SK-N-SH treated with all-trans-retinoic acid at 6 μM for 48 hours (cell line): ENCODE measurements around the gene LONP2.

Experiments
- ATAC-seq: fragments of 200-7000 bp; cut with Tn5 transposase; 3 replicates; pipeline ENCODE4 v1.9.1; 2020; ENCODE audit warnings: mild to moderate bottlenecking, moderate library complexity
- BACH2 ChIP-seq: fragments of 250-450 bp; sonication (Bioruptor Pico); IDR thresholded peaks from 2 replicates; pipeline ENCODE4 v1.9.0; 2021; ENCODE audit warnings: mild to moderate bottlenecking, borderline replicate concordance
- CSDC2 ChIP-seq: fragments of 250-450 bp; sonication (Bioruptor Pico); IDR thresholded peaks from 2 replicates; pipeline ENCODE4 v1.5.0; 2020; ENCODE audit warnings: mild to moderate bottlenecking, moderate library complexity
- CSRNP3 ChIP-seq: fragments of 250-450 bp; sonication (Bioruptor Pico); IDR thresholded peaks from 2 replicates; pipeline ENCODE4 v1.5.1; 2021; ENCODE audit warnings: mild to moderate bottlenecking, moderate library complexity
- ISL1 ChIP-seq: fragments of 250-450 bp; sonication (Bioruptor Pico); IDR thresholded peaks from 2 replicates; pipeline ENCODE4 v2.1.2; 2022; ENCODE audit warnings: mild to moderate bottlenecking, moderate library complexity
- PPARA ChIP-seq: fragments of 250-450 bp; sonication (Bioruptor Pico); IDR thresholded peaks from 2 replicates; pipeline ENCODE4 v1.5.0; 2020; ENCODE audit warnings: mild to moderate bottlenecking, borderline replicate concordance
- RARB ChIP-seq: fragments of 250-450 bp; sonication (Bioruptor Pico); IDR thresholded peaks from 2 replicates; pipeline ENCODE4 v1.8.0; 2021; ENCODE audit warnings: mild to moderate bottlenecking, moderate library complexity
- SNAI2 ChIP-seq: fragments of 250-450 bp; sonication (Bioruptor Pico); IDR thresholded peaks from 2 replicates; pipeline ENCODE4 v1.5.0; 2020; ENCODE audit warnings: mild to moderate bottlenecking, moderate library complexity
- TCF4 ChIP-seq: fragments of 250-450 bp; sonication (Bioruptor Pico); IDR thresholded peaks from 2 replicates; pipeline ENCODE4 v1.8.0; 2021; ENCODE audit warnings: mild to moderate bottlenecking, moderate library complexity, borderline replicate concordance
- TOX ChIP-seq: fragments of 250-450 bp; sonication (Bioruptor Pico); IDR thresholded peaks from 2 replicates; pipeline ENCODE4 v1.8.0; 2021; ENCODE audit warnings: mild to moderate bottlenecking, moderate library complexity, borderline replicate concordance
- TSHZ2 ChIP-seq: fragments of 250-450 bp; sonication (Bioruptor Pico); IDR thresholded peaks from 2 replicates; pipeline ENCODE4 v1.5.0; 2020; ENCODE audit warnings: mild to moderate bottlenecking, moderate library complexity
- ZC3H10 ChIP-seq: fragments of 250-450 bp; sonication (Bioruptor Pico); IDR thresholded peaks from 2 replicates; pipeline ENCODE4 v1.5.1; 2021; ENCODE audit warnings: mild to moderate bottlenecking, moderate library complexity
- ZFP3 ChIP-seq: fragments of 250-450 bp; sonication (Bioruptor Pico); IDR thresholded peaks from 2 replicates; pipeline ENCODE4 v1.5.0; 2020; ENCODE audit warnings: mild to moderate bottlenecking, moderate library complexity
- ZFP30 ChIP-seq: fragments of 450-650 bp; formaldehyde crosslinking; IDR thresholded peaks from 2 replicates; pipeline ENCODE4 v1.5.0; 2022; ENCODE audit warnings: mild to moderate bottlenecking, moderate library complexity
- ZNF565 ChIP-seq: fragments of 450-650 bp; formaldehyde crosslinking; conservative IDR thresholded peaks from 2 replicates; pipeline ENCODE4 v1.5.0; 2020; ENCODE audit warnings: low read depth, mild to moderate bottlenecking, moderate library complexity
- ZNF70 ChIP-seq: fragments of 450-650 bp; formaldehyde crosslinking; IDR thresholded peaks from 2 replicates; pipeline ENCODE4 v1.5.0; 2020; ENCODE audit warnings: mild to moderate bottlenecking, moderate library complexity
- ZNF8 ChIP-seq: fragments of 450-650 bp; formaldehyde crosslinking; IDR thresholded peaks from 2 replicates; pipeline ENCODE4 v1.5.0; 2020; ENCODE audit warnings: mild to moderate bottlenecking, moderate library complexity
- TF ChIP-seq, protein P1 (sequence below): fragments of 250-450 bp; sonication (Bioruptor Pico); IDR thresholded peaks from 2 replicates; pipeline ENCODE4 v1.8.0; 2020; ENCODE audit warnings: mild to moderate bottlenecking, moderate library complexity, borderline replicate concordance
- TF ChIP-seq, protein P2 (sequence below): fragments of 250-450 bp; sonication (Bioruptor Pico); IDR thresholded peaks from 2 replicates; pipeline ENCODE4 v1.5.1; 2020; ENCODE audit warnings: low read depth, mild to moderate bottlenecking, moderate library complexity
- TF ChIP-seq, protein P3 (sequence below): fragments of 250-450 bp; sonication (Bioruptor Pico); IDR thresholded peaks from 2 replicates; pipeline ENCODE4 v1.8.0; 2021; ENCODE audit warnings: low read depth, mild to moderate bottlenecking, moderate library complexity, borderline replicate concordance

LONP2 gene

DNA sequence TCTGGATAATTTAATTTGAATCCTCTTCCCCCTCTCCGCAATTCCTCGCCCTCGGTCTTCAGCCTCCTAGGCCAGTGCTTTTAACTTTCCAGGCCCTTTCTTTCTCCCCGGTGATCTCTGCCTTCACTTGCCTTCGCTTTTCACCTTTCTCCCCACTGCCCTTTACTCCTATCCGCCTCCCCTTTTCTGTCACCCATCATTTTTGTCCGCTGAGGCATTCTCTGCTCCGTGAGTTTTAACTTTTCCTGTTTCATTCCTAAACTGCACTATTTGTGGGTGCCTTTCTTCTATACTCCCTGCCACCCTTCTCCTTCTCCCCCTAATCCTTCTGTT lies 729 bp downstream of the LONP2 start (continued):
- no peak for TF ChIP-seq CSRNP3
- no peak for TF ChIP-seq PPARA

DNA sequence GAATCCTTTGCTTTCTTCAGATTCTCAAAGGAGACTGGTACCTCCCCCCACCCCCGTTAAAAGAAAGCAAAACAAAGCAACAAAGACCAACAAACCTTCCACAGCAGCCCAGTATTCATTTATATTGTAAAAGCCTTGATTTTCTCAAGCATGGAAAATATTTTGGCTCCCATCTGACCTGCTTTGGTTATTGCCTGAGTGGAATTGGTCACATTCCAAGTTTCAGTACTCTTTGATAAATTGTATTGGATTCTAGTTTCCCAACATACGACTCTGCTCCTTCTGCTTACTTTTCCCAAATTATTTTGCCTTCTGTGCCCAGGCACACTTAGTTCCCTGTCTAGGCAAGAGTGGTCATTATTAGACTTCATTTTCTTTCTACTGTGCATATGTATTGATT lies 2.0 kb downstream of the LONP2 start:
- no peak for ATAC-seq
- no peak for TF ChIP-seq ZNF565
- no peak for TF ChIP-seq BACH2 (CRISPR knock-in tag)
- TF ChIP-seq, protein P1, sequence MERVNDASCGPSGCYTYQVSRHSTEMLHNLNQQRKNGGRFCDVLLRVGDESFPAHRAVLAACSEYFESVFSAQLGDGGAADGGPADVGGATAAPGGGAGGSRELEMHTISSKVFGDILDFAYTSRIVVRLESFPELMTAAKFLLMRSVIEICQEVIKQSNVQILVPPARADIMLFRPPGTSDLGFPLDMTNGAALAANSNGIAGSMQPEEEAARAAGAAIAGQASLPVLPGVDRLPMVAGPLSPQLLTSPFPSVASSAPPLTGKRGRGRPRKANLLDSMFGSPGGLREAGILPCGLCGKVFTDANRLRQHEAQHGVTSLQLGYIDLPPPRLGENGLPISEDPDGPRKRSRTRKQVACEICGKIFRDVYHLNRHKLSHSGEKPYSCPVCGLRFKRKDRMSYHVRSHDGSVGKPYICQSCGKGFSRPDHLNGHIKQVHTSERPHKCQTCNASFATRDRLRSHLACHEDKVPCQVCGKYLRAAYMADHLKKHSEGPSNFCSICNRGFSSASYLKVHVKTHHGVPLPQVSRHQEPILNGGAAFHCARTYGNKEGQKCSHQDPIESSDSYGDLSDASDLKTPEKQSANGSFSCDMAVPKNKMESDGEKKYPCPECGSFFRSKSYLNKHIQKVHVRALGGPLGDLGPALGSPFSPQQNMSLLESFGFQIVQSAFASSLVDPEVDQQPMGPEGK (CRISPR knock-in tag), result no peak
- no peak for TF ChIP-seq ZC3H10 (CRISPR knock-in tag)
- no peak for TF ChIP-seq TOX
- TF ChIP-seq ZFP3 (CRISPR knock-in tag), result no peak
- TF ChIP-seq ISL1 (CRISPR knock-in tag), result no peak
- no peak for TF ChIP-seq TCF4
- TF ChIP-seq ZNF8 (CRISPR knock-in tag), result no peak
- TF ChIP-seq, protein P2, sequence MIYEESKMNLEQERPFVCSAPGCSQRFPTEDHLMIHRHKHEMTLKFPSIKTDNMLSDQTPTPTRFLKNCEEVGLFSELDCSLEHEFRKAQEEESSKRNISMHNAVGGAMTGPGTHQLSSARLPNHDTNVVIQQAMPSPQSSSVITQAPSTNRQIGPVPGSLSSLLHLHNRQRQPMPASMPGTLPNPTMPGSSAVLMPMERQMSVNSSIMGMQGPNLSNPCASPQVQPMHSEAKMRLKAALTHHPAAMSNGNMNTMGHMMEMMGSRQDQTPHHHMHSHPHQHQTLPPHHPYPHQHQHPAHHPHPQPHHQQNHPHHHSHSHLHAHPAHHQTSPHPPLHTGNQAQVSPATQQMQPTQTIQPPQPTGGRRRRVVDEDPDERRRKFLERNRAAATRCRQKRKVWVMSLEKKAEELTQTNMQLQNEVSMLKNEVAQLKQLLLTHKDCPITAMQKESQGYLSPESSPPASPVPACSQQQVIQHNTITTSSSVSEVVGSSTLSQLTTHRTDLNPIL (CRISPR knock-in tag), result no peak
- no peak for TF ChIP-seq ZNF70 (CRISPR knock-in tag)
- TF ChIP-seq, protein P3, sequence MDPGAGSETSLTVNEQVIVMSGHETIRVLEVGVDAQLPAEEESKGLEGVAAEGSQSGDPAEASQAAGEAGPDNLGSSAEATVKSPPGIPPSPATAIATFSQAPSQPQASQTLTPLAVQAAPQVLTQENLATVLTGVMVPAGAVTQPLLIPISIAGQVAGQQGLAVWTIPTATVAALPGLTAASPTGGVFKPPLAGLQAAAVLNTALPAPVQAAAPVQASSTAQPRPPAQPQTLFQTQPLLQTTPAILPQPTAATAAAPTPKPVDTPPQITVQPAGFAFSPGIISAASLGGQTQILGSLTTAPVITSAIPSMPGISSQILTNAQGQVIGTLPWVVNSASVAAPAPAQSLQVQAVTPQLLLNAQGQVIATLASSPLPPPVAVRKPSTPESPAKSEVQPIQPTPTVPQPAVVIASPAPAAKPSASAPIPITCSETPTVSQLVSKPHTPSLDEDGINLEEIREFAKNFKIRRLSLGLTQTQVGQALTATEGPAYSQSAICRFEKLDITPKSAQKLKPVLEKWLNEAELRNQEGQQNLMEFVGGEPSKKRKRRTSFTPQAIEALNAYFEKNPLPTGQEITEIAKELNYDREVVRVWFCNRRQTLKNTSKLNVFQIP (CRISPR knock-in tag), result no peak
- no peak for TF ChIP-seq ZFP30 (CRISPR knock-in tag)
- TF ChIP-seq CSRNP3, result no peak

DNA sequence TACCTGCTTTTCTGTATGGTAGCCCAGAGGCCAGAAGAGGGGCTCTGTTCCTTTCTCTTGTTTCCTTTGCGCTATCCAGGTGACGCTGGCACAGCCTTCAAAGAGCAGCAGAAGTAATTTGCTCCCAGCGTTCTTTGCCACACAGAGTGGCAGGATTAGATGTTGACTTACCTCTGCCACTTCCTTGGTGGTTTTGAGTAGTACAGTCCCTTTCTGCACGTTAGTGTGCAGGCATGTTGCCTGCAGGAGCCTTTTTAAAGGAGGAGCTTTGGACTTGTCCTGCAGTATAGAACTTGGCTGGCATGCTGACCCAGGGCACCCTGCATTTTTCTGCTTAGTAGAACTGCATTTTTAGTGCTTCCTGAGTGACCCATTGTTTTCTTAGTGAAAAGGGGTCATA lies 3.2 kb downstream of the LONP2 start, which contains the start of gene ABCC11:
TSS of gene ABCC11 (minus strand) at position 229 of the 400 bp plus-strand sequence. CDS start 15,618 bp downstream, outside the sequence.
- no peak for ATAC-seq
- TF ChIP-seq TSHZ2 (CRISPR knock-in tag) (no peak), TOX (no peak), ISL1 (CRISPR knock-in tag) (no peak), RARB (CRISPR knock-in tag) (no peak), ZNF70 (CRISPR knock-in tag) (no peak), CSRNP3 (no peak), ZFP3 (CRISPR knock-in tag) (no peak), BACH2 (CRISPR knock-in tag) (no peak), SNAI2 (CRISPR knock-in tag) (no peak), CSDC2 (no peak), TCF4 (no peak), ZNF8 (CRISPR knock-in tag) (no peak)
- TF ChIP-seq, protein P2 (CRISPR knock-in tag), result no peak
- TF ChIP-seq, protein P1 (CRISPR knock-in tag), result no peak
